GM21390 (cell line): ENCODE measurements around the gene LIMK2.
"Not testable (repeated sequence)": the region's sequence is repeated elsewhere in the genome, so short reads cannot be mapped to it uniquely, and the experiment has no call there.

ENCODE experiments used
- ATAC-seq: cut with Tn5 transposase; IDR thresholded peaks from one replicate; pipeline ENCODE4 v1.9.1; 2021; ENCODE audit not compliant: unreplicated experiment

The LIMK2 gene

DNA sequence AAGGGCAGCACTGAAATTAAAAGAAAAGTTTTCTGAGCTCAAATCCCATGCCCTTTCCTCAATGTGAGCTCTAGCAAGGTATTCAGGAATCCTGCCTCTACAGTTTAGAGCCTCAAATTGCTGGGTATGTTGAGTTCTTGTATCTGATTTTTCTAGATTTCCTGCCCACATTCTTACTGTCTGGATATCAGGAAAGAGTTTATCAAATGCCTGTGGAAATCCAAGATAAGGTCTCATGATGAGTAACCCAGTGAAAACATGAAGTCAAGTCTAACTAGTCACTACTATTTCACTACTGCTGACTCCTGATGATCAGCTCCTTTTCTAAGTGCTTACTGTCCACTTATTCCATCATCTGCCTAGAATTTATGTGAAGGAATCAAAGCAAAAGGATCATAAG, 29.8 kb downstream of the LIMK2 start:
- ATAC-seq: no peak

DNA sequence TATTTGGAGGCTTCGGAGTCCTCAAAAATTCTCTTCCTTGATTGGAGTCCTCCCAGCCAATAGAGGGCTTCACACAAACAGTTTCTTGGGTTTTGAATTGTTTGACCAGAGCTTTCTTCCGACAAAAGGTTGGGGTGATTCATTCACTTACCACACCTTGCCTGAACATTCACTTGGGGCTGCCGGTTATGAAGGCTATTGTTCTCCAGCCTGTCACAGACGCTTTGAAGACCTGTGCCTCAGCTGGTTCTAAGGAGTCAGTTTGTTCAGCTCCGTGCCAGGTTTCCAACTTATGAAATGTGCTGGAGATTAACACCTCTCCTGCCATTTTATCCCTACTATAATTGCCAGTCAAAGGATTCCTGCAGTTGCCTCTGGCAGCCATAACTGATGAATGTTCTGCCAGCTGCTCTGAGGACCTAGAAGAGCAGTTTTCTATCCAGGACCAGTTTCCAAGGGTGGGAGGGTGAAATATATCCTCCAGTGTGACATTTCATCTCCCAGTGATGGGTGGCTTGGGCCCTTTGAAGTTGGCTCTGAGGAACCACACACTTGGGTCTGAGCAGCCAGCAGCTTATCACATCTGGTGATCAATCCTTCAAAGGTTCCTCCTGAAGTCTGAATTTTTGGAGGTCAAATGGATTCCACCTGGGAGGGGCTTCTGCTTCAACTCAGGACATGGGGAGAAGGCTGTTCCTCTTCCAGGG, 31.4 kb downstream of the LIMK2 start:
- ATAC-seq: no peak

DNA sequence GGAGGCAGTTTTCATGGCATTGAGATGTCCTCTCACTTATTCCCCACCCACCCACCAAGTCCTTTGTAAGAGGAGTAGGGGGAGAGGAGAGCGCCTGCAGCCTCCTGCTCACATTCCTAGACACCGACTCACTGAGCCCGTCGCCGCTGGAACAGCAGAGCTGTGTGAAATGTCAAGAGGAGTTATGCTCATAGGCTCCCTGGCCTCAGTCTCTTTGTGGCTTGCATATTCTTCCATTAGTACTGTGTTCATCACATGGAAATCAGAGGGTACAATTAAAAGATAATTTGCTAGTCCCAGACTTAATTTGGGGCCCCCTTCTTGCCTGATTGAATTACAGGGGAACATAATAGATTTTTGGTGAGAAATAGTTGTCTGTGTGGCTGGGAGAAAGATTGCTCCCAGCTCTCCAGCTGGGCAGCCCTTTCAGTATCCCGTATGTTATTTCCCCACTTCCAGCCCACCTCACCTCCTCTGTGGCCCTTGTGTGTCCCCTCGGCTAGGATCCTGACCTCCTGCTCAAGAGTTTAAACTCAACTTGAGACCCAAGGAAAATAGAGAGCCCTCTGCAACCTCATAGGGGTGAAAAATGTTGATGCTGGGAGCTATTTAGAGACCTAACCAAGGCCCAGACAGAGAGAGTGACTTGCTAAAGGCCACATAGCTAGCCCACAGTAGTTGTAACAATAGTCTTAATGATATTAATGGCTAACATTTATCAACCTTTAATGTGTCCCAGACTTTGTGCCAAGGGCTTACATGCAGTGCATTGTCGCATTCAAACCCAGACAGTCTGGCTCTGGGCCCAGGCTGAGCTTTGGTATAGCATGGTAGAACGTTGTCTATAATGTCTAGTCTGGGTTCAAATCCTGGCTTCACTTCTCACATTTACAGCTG, 32.2 kb downstream of the LIMK2 start:
- no peak for ATAC-seq

DNA sequence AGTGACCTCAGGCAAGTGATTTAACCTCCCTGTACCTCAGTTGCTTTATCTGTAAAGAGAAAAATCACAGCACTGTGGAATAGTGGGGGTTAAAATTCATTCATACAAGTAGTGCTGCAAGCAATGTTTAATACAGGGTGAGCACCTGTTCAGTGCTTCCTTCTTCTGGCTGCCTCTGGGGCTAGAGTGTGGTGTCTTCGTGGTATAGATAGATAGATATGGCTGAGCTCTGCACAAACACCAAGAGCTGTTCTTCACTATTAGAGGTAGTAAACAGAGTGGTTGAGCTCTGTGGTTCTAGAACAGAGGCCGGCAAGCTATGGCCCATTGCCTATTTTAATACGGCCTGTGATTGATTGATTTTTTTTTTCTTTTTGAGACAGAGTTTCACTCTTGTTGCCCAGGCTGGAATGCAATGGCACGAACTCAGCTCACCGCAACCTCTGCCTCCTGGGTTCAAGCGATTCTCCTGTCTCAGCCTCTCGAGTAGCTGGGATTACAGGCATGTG, 32.9 kb downstream of the LIMK2 start:
- ATAC-seq: no peak

DNA sequence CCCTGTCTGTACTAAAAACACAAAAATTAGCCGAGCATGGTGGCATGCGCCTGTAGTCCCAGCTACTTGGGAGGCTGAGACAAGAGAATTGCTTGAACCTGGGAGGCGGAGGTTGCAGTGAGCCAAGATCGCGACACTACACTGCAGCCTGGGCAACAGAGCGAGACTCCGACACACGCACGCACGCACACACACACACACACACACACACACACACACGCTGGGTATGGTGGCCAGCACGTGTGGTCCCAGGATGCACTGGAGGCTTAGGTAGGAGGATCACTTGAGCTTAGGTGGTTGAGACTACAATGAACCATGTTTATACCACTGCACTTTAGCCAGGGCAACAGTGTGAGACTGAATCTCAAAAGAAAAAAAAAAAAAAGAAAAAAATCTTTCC, 33.9 kb downstream of the LIMK2 start:
- ATAC-seq: not testable (repeated sequence)

DNA sequence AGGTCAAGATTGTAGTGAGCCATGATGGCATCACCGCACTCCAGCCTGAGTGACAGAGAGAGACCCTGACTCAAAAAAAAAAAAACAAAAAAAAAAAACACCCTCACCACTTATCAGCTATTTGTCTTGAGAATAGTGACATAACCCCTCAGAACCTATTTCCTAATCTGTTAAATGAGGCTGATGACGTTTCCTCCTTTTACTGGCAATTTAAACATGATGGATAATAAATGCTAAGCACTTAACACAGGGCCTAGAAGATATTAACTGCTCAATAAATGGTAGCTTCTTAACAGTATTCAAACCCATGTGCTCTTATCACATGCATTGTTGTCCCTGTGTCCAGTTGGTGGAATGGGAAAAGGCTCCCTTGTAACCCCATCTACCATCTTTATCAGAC, 34.6 kb downstream of the LIMK2 start:
- ATAC-seq: no peak

DNA sequence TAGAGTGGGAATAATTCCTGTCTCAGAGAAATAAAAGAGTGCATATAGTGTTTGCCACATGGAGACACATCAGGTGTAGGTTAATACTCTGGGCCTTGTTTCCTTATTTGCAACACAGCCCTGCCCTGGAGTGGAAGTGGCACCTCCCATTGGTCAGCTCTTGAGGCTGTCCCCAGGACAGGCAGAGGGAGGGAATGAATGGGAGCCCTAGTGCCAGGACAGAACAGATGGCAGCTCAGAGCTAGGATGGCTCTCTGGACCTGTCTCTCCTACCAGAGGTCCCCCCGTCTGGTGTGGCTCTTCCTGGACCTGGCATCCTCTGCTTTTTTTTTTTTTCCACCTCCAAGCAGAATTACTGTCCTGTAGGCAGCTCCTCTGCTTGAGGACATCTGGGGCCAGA, 35.6 kb downstream of the LIMK2 start:
- ATAC-seq: no peak

DNA sequence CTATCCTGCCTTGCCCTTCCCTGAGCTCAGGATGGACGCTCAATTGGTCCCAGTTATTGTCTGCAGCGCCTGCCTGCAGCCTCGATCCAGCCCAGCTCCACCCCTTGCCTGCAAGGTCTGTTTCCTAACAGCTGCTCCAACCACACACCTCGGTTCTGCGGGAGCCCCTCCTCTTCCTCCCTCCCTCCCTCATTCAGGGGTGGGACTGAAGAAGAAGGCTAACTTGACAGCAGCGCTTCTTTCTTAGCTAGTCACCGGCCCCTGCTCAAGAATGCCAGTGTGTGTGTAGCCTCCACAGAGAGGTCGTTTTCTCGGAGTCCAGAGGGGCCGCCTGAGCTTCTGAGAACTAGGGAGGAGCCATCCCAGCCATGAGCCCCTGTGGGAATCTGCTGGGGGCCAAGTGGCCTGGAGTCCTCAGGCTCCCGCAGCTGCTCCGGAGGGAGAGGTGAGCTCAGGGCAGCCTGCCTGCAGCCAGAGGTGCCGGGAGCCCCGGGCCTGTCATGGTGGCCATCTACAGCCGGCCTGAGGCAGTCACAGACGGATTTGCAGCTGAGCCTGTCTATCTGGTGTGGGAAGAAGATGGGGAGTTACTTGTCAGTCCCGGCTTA, 36.1 kb downstream of the LIMK2 start:
- no peak for ATAC-seq

DNA sequence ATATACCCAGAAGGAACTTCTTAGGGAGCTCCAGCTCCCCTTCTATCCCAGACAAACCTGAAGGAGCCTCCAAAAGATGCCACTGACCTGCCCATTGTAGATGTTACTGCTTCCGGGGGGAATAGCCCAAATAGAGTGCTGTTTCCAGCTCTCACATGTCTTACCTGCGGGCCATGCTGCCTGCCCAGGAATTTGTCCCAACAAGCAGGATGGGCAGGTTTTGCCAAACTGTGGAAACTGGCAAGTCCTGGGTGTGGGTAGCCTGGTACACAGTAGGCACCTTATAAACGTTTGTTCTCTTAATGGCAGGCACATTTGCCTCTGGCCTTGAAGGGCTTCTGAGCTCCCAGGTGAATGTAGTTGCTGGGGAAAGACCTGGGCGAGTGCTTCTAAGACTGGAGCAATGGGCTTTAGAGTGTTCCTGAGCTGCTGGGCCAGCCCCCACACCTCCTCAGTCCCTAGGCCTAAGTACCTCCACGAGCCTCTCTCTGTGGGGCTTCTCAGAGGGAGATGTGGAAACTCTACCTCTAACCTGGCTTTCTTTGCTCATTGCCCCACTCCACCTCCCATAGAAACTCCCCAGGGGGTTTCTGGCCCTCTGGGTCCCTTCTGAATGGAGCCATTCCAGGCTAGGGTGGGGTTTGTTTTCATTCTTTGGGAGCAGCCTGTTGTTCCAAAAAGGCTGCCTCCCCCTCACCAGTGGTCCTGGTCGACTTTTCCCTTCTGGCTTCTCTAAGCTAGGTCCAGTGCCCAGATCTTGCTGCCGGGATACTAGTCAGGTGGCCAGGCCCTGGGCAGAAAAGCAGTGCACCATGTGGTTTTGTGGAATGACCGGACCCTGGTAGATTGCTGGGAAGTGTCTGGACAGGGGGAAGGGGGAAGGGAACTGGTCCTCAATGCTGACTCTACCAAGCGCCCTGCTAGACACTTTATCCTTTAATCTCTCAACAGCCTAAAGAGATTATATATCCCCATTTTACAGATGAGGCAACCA, 37.2 kb downstream of the LIMK2 start:
- ATAC-seq: no peak

DNA sequence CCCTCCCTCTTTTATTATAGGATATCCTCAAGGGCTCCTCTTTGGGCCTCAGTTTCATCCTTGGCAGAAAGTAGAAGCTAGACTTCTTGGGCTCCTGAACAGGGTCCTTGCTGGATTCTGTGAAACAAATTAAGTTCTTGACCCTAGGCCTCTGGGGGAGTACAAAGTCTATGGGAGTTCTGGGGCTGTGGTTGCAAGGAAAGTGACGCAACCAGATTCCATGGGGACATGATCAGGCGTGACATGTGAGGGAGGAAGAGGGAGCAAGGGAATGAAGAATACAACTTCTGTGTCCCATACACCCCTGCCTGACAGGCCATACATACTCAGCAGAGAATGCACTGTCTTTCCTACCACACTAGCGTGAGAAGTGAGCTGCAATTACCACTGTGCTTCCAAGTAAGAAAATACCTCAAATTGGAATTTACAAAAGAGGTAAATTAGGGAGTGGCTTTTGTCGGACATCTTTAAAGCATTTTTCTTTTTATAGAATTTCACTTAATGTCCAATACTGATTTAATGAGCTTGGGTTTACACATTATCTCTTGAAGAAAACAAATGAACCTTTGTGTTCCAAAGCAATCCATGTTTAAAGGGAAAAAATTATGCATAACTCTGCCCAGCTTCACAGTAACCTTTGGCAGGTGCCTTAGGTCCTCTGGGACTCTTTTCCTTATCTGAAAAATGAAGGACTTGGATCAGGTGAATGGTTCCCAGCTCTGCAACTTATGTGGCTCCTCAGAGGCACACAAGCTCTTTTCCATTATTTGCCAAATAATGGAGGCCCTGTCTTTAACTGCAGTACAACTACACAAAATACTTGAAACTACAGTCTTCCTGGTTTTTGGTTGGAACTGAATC, 38.9 kb downstream of the LIMK2 start:
- no peak for ATAC-seq

DNA sequence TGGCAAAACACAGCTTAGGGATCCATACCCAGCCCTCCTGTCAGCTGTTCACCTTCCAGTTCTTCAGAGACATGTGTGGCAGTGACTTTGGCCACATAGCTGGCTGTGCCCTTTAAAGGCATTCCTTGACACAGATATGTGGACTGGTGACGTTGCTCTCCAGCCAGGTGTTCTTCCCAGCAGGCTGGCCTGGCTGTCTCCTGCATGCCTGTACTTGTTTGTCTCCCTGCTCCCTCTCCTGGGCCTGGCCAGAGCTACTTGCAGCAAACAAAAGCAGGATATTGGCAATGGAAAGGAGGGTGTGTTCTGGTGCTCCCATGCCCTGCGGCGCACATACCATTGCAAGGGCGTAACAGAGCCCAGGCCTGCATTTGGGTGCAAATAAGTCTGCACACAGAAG, 41.9 kb downstream of the LIMK2 start:
- no peak for ATAC-seq

DNA sequence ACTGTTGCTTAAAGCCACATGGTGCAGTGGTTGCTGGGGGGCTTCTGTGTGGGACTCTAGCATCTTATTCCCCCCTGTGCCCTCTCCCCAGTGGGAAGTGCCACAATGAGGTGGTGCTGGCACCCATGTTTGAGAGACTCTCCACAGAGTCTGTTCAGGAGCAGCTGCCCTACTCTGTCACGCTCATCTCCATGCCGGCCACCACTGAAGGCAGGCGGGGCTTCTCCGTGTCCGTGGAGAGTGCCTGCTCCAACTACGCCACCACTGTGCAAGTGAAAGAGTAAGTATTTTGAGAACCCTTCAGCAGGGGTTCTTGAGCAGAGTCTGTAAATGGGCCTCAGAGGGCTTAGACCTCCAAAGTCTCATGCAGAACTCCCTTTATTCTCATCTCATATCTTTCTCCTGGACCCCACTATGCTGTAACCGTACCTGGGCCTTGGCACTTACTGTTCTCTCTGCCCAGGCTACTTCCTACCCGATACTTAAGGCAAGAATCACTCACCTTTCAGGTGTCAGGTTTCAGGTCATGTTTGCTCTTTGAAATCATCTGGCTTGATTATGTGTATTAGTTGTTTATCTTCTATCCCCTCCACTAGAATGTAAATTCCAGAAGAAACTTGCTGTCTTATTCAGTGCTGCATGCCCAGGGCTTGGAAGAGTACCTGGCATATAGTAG, 47.8 kb downstream of the LIMK2 start:
- ATAC-seq: no peak

DNA sequence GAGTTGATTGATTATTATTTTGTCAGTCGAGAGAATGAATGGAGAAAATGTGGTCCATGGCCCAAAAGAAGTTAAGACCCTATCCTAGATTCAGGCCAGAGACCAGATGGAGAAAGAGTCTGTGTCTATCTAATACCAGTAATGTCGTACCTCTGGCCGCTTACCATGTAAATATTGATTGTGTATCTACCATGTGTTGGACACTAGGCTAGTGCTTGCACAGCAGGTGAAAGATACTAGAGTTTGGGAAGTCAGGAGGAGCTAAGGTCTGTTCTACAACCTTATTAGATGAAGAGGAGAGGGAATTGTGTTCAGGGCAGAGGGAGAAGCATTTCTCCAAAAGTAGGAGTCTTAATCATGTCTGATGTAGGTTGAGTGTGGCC, 48.4 kb downstream of the LIMK2 start:
- no peak for ATAC-seq

DNA sequence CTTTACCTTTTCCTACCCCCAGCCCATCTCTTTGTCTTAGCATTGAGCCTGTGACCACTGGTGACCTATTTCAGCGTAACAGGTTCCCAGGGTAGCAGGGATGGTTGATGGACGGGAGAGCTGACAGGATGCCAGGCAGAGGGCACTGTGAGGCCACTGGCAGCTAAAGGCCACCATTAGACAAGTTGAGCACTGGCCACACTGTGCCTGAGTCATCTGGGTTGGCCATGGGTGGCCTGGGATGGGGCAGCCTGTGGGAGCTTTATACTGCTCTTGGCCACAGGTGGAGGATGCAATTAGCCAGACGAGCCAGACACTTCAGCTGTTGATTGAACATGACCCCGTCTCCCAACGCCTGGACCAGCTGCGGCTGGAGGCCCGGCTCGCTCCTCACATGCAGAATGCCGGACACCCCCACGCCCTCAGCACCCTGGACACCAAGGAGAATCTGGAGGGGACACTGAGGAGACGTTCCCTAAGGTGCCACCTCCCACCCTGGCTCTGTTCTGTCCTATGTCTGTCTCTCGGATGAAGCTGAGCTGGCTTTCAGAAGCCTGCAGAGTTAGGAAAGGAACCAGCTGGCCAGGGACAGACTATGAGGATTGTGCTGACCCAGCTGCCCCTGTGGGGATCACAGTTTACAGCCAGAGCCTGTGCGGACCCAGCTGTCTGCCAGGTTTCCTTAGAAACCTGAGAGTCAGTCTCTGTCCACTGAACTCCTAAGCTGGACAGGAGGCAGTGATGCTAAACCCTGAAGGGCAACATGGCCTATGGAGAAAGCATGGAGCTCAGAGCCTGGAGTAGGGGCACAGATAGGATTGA, 50.4 kb downstream of the LIMK2 start:
- no peak for ATAC-seq

DNA sequence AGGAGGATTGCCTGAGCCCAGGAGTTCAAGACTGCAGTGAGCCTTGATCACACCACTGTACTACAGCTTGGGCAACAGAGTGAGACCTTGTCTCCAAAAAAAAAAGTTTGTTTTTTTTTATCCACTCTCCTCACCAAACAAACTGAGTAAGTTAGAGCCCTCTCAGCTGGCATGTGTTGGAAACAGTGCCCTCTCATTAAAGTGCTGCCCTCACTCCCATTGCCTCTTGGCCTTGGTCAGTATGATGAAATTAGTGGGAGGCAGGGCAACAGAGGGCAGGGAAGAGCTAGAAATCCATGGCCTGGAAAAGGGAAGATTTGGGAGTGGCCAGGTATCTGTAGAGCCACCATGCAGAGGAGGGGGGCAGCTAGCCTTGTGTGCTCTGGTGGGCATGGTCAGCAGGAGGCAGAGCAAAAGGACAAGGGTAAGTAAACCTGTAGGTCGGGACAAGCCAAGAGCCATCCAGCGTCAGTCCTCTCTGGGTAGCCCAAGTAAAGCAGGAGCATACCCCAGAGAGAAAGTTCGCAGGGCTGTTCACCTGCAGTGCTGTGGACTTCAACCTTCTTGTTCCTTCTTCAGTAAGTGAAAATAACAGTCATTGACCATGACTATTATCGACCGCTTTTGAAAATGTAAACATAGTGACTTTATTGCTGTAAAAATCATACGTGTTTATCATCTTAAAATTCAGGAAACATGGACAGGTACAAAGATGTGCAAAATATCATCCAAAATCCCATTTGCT, 52.0 kb downstream of the LIMK2 start:
- ATAC-seq: no peak

DNA sequence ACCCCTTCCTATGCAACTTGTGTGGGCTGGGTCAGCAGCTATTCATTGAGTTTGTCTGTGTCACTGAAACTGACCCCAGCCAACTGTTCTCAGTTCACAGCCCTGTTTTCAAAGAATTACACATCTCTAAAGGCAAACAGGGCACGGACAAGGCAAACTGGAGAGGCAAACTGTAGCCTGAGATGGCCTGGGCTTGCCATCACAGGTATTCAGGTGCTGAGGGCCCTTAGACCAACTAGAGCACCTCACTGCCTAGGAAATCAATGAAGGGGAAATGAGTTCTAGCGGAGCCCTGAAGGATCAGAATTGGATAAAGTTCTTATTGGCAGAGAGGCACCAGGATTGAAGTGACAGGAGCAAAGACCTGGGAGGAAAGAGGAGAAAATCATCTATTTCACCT, 56.2 kb downstream of the LIMK2 start:
- no peak for ATAC-seq

DNA sequence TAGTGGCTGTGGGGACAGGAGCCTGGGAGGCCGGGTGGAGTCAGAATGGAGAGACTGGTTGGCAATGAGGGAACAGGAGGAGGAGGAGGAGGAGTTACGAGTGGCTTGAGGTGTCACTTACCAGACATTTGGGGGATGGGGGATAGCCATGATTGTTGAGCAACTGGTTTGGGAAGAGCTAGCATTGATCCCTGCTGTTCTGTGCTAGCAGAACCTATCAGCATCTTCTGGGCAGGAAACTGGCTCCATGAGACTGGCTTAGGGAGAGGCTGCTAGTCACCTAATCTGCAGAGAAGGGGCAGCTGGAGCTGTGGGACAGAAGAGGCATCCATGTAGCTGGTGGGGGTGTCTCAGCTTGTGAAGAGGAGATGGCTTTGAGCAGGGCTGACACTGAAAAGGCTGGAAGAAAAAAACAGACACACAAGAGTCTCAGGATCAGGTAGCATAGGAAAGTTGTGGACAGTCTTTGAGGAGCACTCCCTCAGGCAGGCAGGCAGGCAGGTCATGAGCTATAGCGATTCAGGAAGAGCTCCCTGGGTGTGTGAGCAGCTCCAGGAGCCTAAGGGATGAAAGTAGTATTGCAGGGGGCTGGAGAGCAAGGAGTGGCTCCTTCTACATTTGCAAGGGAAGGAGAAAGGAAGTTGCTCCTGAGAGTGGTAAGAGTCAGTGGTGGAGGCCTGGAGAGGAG, 57.9 kb downstream of the LIMK2 start:
- ATAC-seq: no peak
